T-cell (primary cell): ENCODE measurements around the gene CAMK4. TPM values are rescaled to one million over a fixed set of nuclear protein-coding genes. Genes with fewer than 3 reads are reported as not detected.

ENCODE experiments used
- ATAC-seq, 4 experiments: fragments of 200-7000 bp in 3 of 4; fragments of 150-1000 bp in 1 of 4; cut with Tn5 transposase; replicated peaks in 1 of 4; 1 replicate in 3 of 4; 2 replicates in 1 of 4; pipeline ENCODE4 v1.10.0; 2021; ENCODE audit warnings: moderate library complexity in 3 of 4, mild to moderate bottlenecking in 2 of 4, moderate number of reproducible peaks in 1 of 4
- CTCF ChIA-PET, 2 donors: fragments of 300-600 bp; sonication (Branson Sonifier 250); formaldehyde crosslinking; loops; one replicate each; lab custom pipeline; 2022; ENCODE audit warnings: antibody characterized with exemption in 2 of 2; lab: Charles Lee
- POLR2A ChIA-PET, 2 donors: fragments of 300-600 bp; sonication (Branson Sonifier 250); formaldehyde crosslinking; loops; one replicate each; lab custom pipeline; 2022; ENCODE audit warnings: antibody characterized with exemption in 2 of 2; lab: Charles Lee
- DNase-seq, 35 experiments: peaks; one replicate each; pipeline versions ENCODE4 v3.0.0 to v3.0.0-alpha.2; 2013 to 2023
- H3K27ac ChIP-seq: one replicate; pipeline ENCODE4 v1.5.1; 2013; ENCODE audit warnings: low read length
- H3K27me3 ChIP-seq, 2 experiments: replicated peaks in 1 of 2; 1 replicate in 1 of 2; 2 replicates in 1 of 2; pipeline versions ENCODE4 v1.6.1 to v1.7.0; 2013; ENCODE audit warnings: low read length in 1 of 2, mixed read lengths in 1 of 2; ENCODE audit not compliant: control insufficient read depth in 2 of 2, insufficient read depth in 2 of 2; ENCODE audit errors: extremely low read depth in 1 of 2
- H3K36me3 ChIP-seq, 2 donors: 1 replicate in 1 of 2; 2 replicates in 1 of 2; pipeline versions ENCODE4 v1.6.1 to v1.7.0; 2013; ENCODE audit warnings: low read length in 1 of 2; ENCODE audit not compliant: control insufficient read depth in 2 of 2, insufficient read depth in 1 of 2; ENCODE audit errors: extremely low read depth in 1 of 2
- H3K4me1 ChIP-seq, 2 experiments: 1 replicate in 1 of 2; 2 replicates in 1 of 2; pipeline versions ENCODE4 v1.6.1 to v1.7.0; 2013; ENCODE audit warnings: low read length in 2 of 2, mixed read lengths in 1 of 2; ENCODE audit not compliant: insufficient read depth in 2 of 2, control insufficient read depth in 1 of 2; ENCODE audit errors: extremely low read depth in 1 of 2
- H3K4me3 ChIP-seq, 2 donors: 1 replicate in 1 of 2; 2 replicates in 1 of 2; pipeline versions ENCODE4 v1.5.1 to v1.7.0; 2013; ENCODE audit warnings: mild to moderate bottlenecking in 2 of 2, low read length in 1 of 2, moderate library complexity in 1 of 2; ENCODE audit not compliant: control insufficient read depth in 1 of 2; ENCODE audit errors: extremely low read depth in 1 of 2
- H3K9me3 ChIP-seq: 2 replicates; pipeline ENCODE4 v1.7.0; 2013
- H3K27ac Mint-ChIP-seq, 2 donors: one replicate each; pipeline ENCODE4 v1.8.0; 2020 to 2021; ENCODE audit warnings: mild to moderate bottlenecking in 2 of 2, mixed read lengths in 2 of 2
- H3K27me3 Mint-ChIP-seq, 2 donors: one replicate each; pipeline ENCODE4 v1.8.0; 2021 to 2022; ENCODE audit warnings: mixed read lengths in 2 of 2
- H3K36me3 Mint-ChIP-seq: one replicate; pipeline ENCODE4 v1.8.0; 2021; ENCODE audit warnings: mixed read lengths
- H3K4me1 Mint-ChIP-seq, 3 donors: one replicate each; pipeline ENCODE4 v1.8.0; 2020 to 2022; ENCODE audit warnings: mixed read lengths in 3 of 3, mild to moderate bottlenecking in 1 of 3
- H3K4me3 Mint-ChIP-seq, 3 donors: one replicate each; pipeline ENCODE4 v1.8.0; 2020 to 2022; ENCODE audit warnings: mild to moderate bottlenecking in 3 of 3, mixed read lengths in 3 of 3, moderate library complexity in 3 of 3
- H3K9me3 Mint-ChIP-seq, 3 donors: one replicate each; pipeline ENCODE4 v1.8.0; 2020 to 2022; ENCODE audit warnings: mixed read lengths in 3 of 3
- WGBS: methylation state at CpG from one replicate; pipeline ENCODE4 v1.1.5; 2013; ENCODE audit warnings: missing lambda C conversion rate; ENCODE audit not compliant: insufficient coverage; 5-methylcytosine and 5-hydroxymethylcytosine counted together
- total RNA-seq, 35 experiments: library from RNA in 6 of 35; stranded (reverse) in 6 of 35; fragments of 120-200 nt in 1 of 35; gene quantifications; one replicate each; pipeline versions ENCODE4 v1.2.1 to v1.2.4 and lab custom pipeline; 2013 to 2026

CAMK4 gene
- total RNA-seq, 5 donors from 2014 or later (not counting 1 experiment from before 2014, with no cell fraction given) = 120 to 274 (median 243) TPM

DNA sequence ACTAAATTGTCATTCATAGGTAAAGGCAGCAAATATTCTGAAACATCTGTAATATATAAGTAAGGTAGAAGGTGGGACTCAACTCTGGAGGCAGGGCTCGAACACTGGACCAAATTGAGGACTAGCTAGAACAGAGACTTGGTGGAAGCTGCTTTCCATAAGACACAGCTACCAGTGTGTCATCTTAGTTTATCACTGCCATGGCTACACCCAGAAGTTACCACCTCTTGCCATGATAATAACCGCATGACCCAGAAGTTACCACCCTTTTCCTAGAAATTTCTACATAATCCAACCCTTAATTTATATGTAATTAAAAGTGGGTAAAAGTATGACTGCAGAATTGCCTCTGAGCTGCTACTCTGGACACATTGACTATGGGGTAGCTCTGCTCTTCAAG is 188.4 kb downstream of the CAMK4 start:
- Histone ChIP-seq H3K27me3 (peaks cover 0 to 2% of the 10 kb centered on the region in 2 experiments), H3K4me1 (no peaks in the 10 kb centered on the region), H3K27ac (no peak overlapping the region), H3K4me3 (no peak overlapping the region), H3K36me3 (peaks cover 0 to 19% of the 10 kb centered on the region in 2 donors), H3K9me3 (no peaks in the 10 kb centered on the region)
- peaks cover 11 to 34% (median 15%) of the 10 kb centered on the region in 3 donors for H3K4me1 Mint-ChIP-seq
- ChIA-PET POLR2A (no interaction called here), CTCF (no interaction called here)
- no peak overlapping the region for H3K4me3 Mint-ChIP-seq
- ATAC-seq (no peak), DNase-seq (no peak)
- H3K36me3 Mint-ChIP-seq = peaks cover 55% of the 10 kb centered on the region
- WGBS = no CpG with 5 or more reads among the region's 2 CpGs
- H3K9me3 Mint-ChIP-seq = peaks cover 0 to 7% (median 2%) of the 10 kb centered on the region in 3 donors
- H3K27ac Mint-ChIP-seq = no peak overlapping the region
- no peaks in the 10 kb centered on the region for H3K27me3 Mint-ChIP-seq

DNA sequence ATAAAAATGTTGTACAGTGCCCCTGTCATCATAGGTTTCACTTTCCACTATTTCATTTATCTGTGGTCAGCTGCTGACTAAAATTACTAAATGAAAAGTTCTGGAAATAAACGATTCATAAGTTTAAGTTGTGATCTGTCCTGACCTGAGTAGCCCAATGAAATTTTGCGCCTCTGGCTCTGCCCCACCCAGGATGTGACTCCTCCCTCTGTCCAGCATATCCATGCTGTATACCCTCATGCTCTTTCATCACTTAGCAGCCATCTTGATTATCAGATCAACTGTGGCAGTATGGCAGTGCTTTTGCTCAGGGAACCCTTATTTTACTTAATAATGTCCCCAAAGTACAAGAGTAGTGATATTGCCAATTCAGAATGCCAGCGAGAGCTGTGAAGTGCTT is 190.9 kb downstream of the CAMK4 start:
- peaks cover 0 to 9% (median 2%) of the 10 kb centered on the region in 3 donors for H3K9me3 Mint-ChIP-seq
- H3K4me1 Mint-ChIP-seq = peaks cover 1 to 17% (median 4%) of the 10 kb centered on the region in 3 donors
- ChIA-PET CTCF (no interaction called here), POLR2A (no interaction called here)
- ATAC-seq (no peak), DNase-seq (no peak)
- H3K36me3 ChIP-seq = peaks cover 0 to 11% of the 10 kb centered on the region in 2 donors
- H3K27ac Mint-ChIP-seq = no peak overlapping the region
- H3K27me3 Mint-ChIP-seq = no peaks in the 10 kb centered on the region
- H3K4me3 ChIP-seq = no peak overlapping the region
- 100% methylated on average over 1 of the region's 3 CpGs for WGBS
- no peaks in the 10 kb centered on the region for H3K4me1 ChIP-seq
- H3K27me3 ChIP-seq = no peaks in the 10 kb centered on the region
- no peak overlapping the region for H3K27ac ChIP-seq
- no peaks in the 10 kb centered on the region for H3K9me3 ChIP-seq
- H3K4me3 Mint-ChIP-seq = no peak overlapping the region
- peaks cover 44% of the 10 kb centered on the region for H3K36me3 Mint-ChIP-seq

DNA sequence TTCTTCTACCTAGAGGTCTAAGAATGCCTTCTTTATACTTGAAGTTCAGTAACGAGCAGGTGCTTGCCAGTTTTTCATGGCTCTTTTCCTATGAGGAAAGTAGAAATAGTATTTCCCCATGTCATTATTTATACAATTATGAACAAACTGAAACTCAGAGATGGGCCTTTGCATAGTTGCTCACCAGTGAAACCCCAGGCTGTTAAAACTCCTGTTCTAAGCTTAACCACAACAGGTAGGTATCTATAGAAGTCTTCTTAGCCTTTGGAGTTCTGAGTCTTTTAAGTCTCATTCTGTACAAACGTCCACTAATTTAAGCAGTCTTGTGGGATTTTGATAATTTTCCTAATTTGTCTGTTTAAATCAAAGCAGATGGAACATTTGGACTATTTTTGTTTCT is 198.1 kb downstream of the CAMK4 start:
- CTCF ChIA-PET = no interaction called here
- no CpG with 5 or more reads among the region's 2 CpGs for WGBS
- POLR2A ChIA-PET = no interaction called here

DNA sequence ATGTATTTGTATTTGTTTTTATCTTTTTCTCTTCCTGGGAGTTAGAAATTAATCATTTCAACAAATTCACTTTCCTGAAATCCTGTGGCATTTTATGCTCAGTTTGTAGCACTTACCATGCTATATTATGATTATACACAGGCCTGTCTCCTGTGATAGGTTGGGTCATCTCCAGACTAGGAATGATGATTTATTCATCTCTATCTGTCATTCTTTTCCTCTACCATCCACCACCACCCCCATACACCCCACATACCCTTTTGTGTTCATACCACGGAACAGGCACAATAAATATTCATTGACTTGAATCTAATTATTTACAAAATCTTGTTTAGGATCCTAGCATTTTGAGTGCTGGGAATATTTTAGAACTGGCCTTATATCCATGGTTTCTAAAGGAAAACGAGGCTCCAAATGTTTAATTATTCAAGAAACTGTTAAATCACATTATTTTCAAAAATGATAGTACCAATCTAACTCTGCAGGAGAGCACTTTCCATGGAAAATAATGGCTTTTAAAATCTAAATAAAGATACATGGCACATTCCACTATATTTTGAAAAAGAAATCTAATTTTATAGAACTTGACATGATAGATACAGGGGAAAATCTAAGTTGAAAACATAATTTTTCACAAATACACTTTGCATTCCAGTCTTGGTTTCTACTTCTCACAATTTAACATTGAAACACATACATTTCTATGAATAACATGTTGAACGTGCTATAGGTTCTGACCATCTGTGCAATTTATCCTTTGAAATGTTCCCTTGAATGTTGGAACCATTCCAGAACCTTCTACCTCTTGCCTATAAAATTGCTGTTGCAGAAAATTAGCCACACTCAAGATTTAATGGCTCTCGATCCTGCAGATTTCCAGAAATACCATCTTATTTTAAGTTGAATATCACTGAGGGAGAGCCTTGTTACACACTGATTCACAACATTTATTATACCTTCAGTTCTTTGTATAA is 198.8 kb downstream of the CAMK4 start:
- no CpG with 5 or more reads among the region's 4 CpGs for WGBS
- CTCF ChIA-PET = no interaction called here
- Histone ChIP-seq H3K4me3 (no peak overlapping the region), H3K36me3 (peaks cover 15 to 17% of the 10 kb centered on the region in 2 donors), H3K4me1 (peaks cover 0 to 11% of the 10 kb centered on the region in 2 experiments), H3K9me3 (no peaks in the 10 kb centered on the region), H3K27ac (no peak overlapping the region), H3K27me3 (no peaks in the 10 kb centered on the region)
- Mint-ChIP-seq H3K4me3 (no peak overlapping the region), H3K27ac (no peak overlapping the region), H3K27me3 (no peaks in the 10 kb centered on the region), H3K36me3 (peaks cover 59% of the 10 kb centered on the region), H3K4me1 (peaks cover 31 to 34% (median 31%) of the 10 kb centered on the region in 3 donors), H3K9me3 (peaks cover under 1 to 6% (median 3%) of the 10 kb centered on the region in 3 donors)
- POLR2A ChIA-PET = no interaction called here
- no peak for DNase-seq
- ATAC-seq = no peak

More for the DNA sequence above, 198.1 kb downstream of the CAMK4 start:
- H3K36me3 ChIP-seq = peaks cover 9 to 12% of the 10 kb centered on the region in 2 donors
- H3K4me3 Mint-ChIP-seq = no peak overlapping the region
- no peak for DNase-seq
- H3K27me3 Mint-ChIP-seq = no peaks in the 10 kb centered on the region
- H3K27ac Mint-ChIP-seq = no peak overlapping the region
- no peak overlapping the region for H3K4me3 ChIP-seq
- no peaks in the 10 kb centered on the region for H3K27me3 ChIP-seq
- H3K36me3 Mint-ChIP-seq = peaks cover 59% of the 10 kb centered on the region
- ATAC-seq = no peak
- H3K4me1 Mint-ChIP-seq = peaks cover 23 to 26% (median 23%) of the 10 kb centered on the region in 3 donors
- H3K27ac ChIP-seq = no peak overlapping the region
- H3K9me3 ChIP-seq = no peaks in the 10 kb centered on the region
- peaks cover 0 to 4% of the 10 kb centered on the region in 2 experiments for H3K4me1 ChIP-seq
- peaks cover 0 to 9% (median 0%) of the 10 kb centered on the region in 3 donors for H3K9me3 Mint-ChIP-seq

DNA sequence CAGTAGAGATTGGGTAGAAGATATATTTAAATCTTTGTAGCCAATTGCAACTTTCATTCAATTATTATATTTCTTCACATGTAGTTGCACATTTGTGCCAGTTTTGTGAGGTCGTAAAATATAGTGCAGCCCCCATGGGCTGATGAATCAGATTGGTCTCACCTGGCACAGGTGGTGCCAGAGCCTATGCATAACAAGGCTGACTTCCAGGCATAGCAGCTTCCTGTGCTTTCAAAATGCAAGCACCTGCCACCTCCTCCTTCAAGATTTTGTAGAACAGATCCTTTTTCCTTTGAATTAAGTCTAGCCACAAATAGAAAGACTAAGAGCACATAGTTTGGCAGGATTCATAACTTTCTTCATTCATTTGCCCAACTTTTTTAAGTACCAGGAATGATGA is 201.0 kb downstream of the CAMK4 start:
- DNase-seq = no peak
- CTCF ChIA-PET = no interaction called here
- peaks cover 0 to 11% of the 10 kb centered on the region in 2 experiments for H3K4me1 ChIP-seq
- peaks cover 15 to 17% of the 10 kb centered on the region in 2 donors for H3K36me3 ChIP-seq
- peaks cover 49 to 51% (median 50%) of the 10 kb centered on the region in 3 donors for H3K4me1 Mint-ChIP-seq
- no peak overlapping the region for H3K27ac ChIP-seq
- no peaks in the 10 kb centered on the region for H3K27me3 Mint-ChIP-seq
- no peak for ATAC-seq
- H3K27ac Mint-ChIP-seq = no peak overlapping the region
- peaks cover 6 to 10% (median 7%) of the 10 kb centered on the region in 3 donors for H3K9me3 Mint-ChIP-seq
- no peak overlapping the region for H3K4me3 Mint-ChIP-seq
- no peaks in the 10 kb centered on the region for H3K9me3 ChIP-seq
- peaks cover 70% of the 10 kb centered on the region for H3K36me3 Mint-ChIP-seq
- no CpG with 5 or more reads among the region's 1 CpG for WGBS
- no peaks in the 10 kb centered on the region for H3K27me3 ChIP-seq
- no peak overlapping the region for H3K4me3 ChIP-seq
- POLR2A ChIA-PET = interaction anchor here in 1 of 2 donors (0.6 kb wide), 1 partner anchor 15 kb away, joined by 4 read pairs; no protein-coding TSS in a partner anchor

DNA sequence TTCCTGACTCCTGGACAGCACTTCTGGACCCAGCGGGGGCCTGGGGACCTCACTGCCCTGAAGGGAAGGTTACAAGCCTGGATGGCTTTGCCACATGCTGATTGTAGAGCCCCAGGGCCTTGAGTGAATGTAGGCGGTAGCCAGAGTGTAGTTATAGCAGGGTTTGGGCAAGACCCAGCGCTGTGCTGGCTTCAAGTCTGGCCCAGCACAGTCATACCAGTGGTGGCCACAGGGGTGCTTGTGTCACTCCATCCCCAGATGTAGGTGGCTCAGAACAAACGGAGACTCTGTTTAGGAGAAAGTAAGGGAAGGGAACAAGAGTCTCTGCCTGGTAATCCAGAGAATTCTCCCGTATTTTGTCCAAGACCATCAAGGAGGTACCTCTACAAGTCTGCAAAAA is 203.6 kb downstream of the CAMK4 start:
- CTCF ChIA-PET = no interaction called here
- 92% methylated on average over 4 of the region's 5 CpGs for whole genome bisulfite sequencing
- H3K36me3 ChIP-seq = peaks cover 15 to 17% of the 10 kb centered on the region in 2 donors
- H3K4me3 Mint-ChIP-seq = no peak overlapping the region
- POLR2A ChIA-PET = no interaction called here
- H3K9me3 ChIP-seq = no peaks in the 10 kb centered on the region
- peaks cover 0 to 11% of the 10 kb centered on the region in 2 experiments for H3K4me1 ChIP-seq
- no peaks in the 10 kb centered on the region for H3K27me3 Mint-ChIP-seq
- peak overlapping the region; percentile 10 to 28 for H3K27ac Mint-ChIP-seq
- no peaks in the 10 kb centered on the region for H3K27me3 ChIP-seq
- DNase-seq (no peak), ATAC-seq (no peak)
- peaks cover 63% of the 10 kb centered on the region for H3K36me3 Mint-ChIP-seq
- no peak overlapping the region for H3K4me3 ChIP-seq
- peaks cover 6 to 10% (median 7%) of the 10 kb centered on the region in 3 donors for H3K9me3 Mint-ChIP-seq
- peaks cover 55 to 57% (median 57%) of the 10 kb centered on the region in 3 donors for H3K4me1 Mint-ChIP-seq
- no peak overlapping the region for H3K27ac ChIP-seq
